Memory B cell (primary cell): ENCODE results near the gene MYADML2.
A peak's percentile ranks its signal among the peaks of the same experiment; 100 is the strongest.
"Not testable (repeated sequence)": the region's sequence is repeated elsewhere in the genome, so short reads cannot be mapped to it uniquely, and the experiment has no call there.

Experiments used
- ATAC-seq: fragments of 150-1000 bp; cut with Tn5 transposase; 2 replicates; pipeline ENCODE4 v1.10.0; 2021; ENCODE audit warnings: low read depth, mild to moderate bottlenecking, moderate library complexity
- DNase-seq, 2 donors: peaks; one replicate each; pipeline ENCODE4 v3.0.0; 2022; ENCODE audit warnings: low spot score in 2 of 2
- H3K27ac Mint-ChIP-seq: one replicate; pipeline ENCODE4 v1.8.0; 2022; ENCODE audit warnings: mild to moderate bottlenecking, moderate library complexity, mixed read lengths
- H3K27me3 Mint-ChIP-seq: one replicate; pipeline ENCODE4 v1.8.0; 2022; ENCODE audit warnings: mixed read lengths
- H3K36me3 Mint-ChIP-seq: one replicate; pipeline ENCODE4 v1.8.0; 2022; ENCODE audit warnings: mild to moderate bottlenecking, mixed read lengths
- H3K4me1 Mint-ChIP-seq: one replicate; pipeline ENCODE4 v1.8.0; 2022; ENCODE audit warnings: mixed read lengths
- H3K4me3 Mint-ChIP-seq: one replicate; pipeline ENCODE4 v1.8.0; 2022; ENCODE audit warnings: mild to moderate bottlenecking, moderate library complexity, mixed read lengths
- H3K9me3 Mint-ChIP-seq: one replicate; pipeline ENCODE4 v1.8.0; 2022; ENCODE audit warnings: mixed read lengths

The MYADML2 gene

GRCh38 chr17:81983639-81984373, 36.8 kb upstream of the MYADML2 start:
- peaks cover 15% of the 10 kb centered on the region for H3K36me3 Mint-ChIP-seq
- no peaks in the 10 kb centered on the region for H3K9me3 Mint-ChIP-seq
- DNase-seq: no peak
- H3K27me3 Mint-ChIP-seq: no peaks in the 10 kb centered on the region
- ATAC-seq: peak; percentile 53
- no peak overlapping the region for H3K4me3 Mint-ChIP-seq
- H3K4me1 Mint-ChIP-seq: peaks cover 10% of the 10 kb centered on the region
- H3K27ac Mint-ChIP-seq: no peak overlapping the region

DNA sequence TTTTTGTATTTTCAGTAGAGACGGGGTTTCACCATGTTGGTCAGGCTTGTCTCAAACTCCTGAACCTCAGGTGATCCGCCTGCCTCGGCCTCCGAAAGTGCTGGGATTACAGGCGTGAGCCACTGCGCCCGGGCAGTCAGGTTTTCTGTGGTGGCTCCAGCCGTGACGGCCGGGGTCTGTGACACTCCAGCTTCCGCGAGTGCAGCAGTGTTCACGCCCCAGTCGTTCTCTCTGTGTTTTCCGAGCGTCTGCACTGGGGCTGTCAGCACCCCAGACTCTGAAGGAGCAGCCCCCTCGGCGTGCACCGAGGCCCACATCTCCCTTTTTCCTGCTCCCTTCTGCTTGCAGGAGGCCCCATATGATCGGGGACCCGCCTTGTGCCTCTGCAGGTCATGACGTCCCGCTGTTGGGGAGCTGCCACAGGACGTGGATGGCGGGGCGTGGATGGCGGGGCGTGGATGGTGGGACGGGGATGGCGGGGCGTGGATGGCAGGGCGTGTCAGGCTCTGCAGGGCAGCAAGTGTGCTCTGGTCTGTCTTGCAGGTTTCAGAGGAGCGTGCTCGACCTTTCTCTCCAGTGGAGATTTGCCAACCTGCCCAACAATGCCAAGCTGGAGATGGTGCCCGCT, 36.1 kb upstream of the MYADML2 start:
- H3K4me1 Mint-ChIP-seq: peaks cover 15% of the 10 kb centered on the region
- no peak for ATAC-seq
- H3K4me3 Mint-ChIP-seq: no peak overlapping the region
- H3K36me3 Mint-ChIP-seq: peaks cover 15% of the 10 kb centered on the region
- no peak for DNase-seq
- no peaks in the 10 kb centered on the region for H3K27me3 Mint-ChIP-seq
- no peaks in the 10 kb centered on the region for H3K9me3 Mint-ChIP-seq
- no peak overlapping the region for H3K27ac Mint-ChIP-seq

DNA sequence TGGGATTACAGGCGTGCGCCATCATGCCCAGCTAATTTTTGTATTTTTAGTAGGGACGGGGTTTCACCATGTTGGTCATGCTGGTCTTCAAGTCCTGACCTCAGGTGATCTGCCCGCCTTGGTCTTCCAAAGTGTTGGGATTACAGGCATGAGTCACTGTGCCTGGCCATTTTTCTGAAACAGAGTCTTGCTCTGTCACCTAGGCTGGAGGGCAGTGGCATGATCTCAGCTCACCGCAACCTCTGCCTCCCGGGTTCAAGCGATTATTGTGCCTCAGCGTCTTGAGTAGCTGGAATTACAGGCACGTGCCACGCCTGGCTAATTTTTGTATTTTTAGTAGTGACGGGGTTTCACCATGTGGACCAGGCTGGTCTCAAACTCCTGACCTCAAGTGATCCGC, 34.5 kb upstream of the MYADML2 start:
- H3K4me1 Mint-ChIP-seq: peaks cover 19% of the 10 kb centered on the region
- not testable (repeated sequence) for H3K4me3 Mint-ChIP-seq, ATAC-seq

GRCh38 chr17:81980707-81981343, 33.8 kb upstream of the MYADML2 start:
- DNase-seq: no peak
- H3K27ac Mint-ChIP-seq: no peak overlapping the region
- no peaks in the 10 kb centered on the region for H3K9me3 Mint-ChIP-seq
- no peak overlapping the region for H3K4me3 Mint-ChIP-seq
- no peaks in the 10 kb centered on the region for H3K27me3 Mint-ChIP-seq
- peaks cover 23% of the 10 kb centered on the region for H3K4me1 Mint-ChIP-seq
- no peak for ATAC-seq
- H3K36me3 Mint-ChIP-seq: peaks cover 9% of the 10 kb centered on the region

More for the DNA sequence above, 34.5 kb upstream of the MYADML2 start:
- not testable (repeated sequence) for H3K27ac Mint-ChIP-seq, DNase-seq, H3K36me3 Mint-ChIP-seq, H3K9me3 Mint-ChIP-seq, H3K27me3 Mint-ChIP-seq

- no peaks in the 10 kb centered on the region for H3K9me3 Mint-ChIP-seq
- H3K27ac Mint-ChIP-seq: no peak overlapping the region
- H3K4me1 Mint-ChIP-seq: peaks cover 22% of the 10 kb centered on the region
- peaks cover 7% of the 10 kb centered on the region for H3K36me3 Mint-ChIP-seq
- no peak for DNase-seq
- no peaks in the 10 kb centered on the region for H3K27me3 Mint-ChIP-seq
- peak overlapping the region; percentile 27 for H3K4me3 Mint-ChIP-seq
- ATAC-seq: no peak
These were observed 33.1 kb upstream of the MYADML2 start for GRCh38 chr17:81980122-81980521.

DNA sequence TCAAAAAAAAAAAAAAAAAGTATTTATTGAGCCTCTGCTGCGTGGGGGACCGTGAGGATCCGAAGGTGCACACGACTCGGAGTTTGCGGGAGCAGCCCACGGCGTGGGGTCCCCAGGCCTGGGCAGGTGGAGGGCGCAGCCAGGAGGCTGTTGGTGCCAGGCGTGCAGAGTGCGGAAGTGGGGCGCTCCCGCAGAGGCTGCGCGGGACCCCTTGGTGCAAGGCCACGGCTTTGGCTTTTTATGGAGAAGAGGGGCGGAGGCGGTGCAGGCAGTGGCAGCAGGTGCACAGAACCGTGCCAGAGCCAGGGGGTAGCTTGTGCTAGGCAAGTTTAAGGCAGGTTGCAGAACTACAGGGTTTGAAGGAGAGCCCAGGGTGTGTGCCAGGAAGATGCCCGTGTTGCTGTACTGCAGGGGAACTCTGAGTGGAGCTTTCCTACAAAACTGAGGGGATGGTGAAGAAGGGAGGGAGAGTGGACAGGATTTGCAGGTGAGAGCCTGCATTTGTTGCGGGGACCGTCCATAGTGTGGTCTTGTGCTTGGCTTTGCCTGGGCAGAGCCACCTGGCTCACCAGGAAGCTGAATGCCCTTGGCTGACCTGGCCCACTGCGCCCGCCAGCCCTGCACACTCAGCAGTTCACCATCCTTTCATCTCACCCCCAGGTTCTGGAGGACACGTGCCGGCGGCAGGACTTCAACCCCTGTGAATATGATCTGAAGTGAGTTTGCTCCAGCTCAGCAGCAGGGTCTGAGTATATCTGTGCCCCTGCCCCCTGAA, 31.7 kb upstream of the MYADML2 start:
- Mint-ChIP-seq H3K27ac (no peak overlapping the region), H3K9me3 (no peaks in the 10 kb centered on the region), H3K4me3 (peak overlapping the region; percentile 62), H3K36me3 (peaks cover 5% of the 10 kb centered on the region), H3K27me3 (peaks cover 2% of the 10 kb centered on the region), H3K4me1 (peaks cover 22% of the 10 kb centered on the region)
- no peak for DNase-seq
- ATAC-seq: no peak

DNA sequence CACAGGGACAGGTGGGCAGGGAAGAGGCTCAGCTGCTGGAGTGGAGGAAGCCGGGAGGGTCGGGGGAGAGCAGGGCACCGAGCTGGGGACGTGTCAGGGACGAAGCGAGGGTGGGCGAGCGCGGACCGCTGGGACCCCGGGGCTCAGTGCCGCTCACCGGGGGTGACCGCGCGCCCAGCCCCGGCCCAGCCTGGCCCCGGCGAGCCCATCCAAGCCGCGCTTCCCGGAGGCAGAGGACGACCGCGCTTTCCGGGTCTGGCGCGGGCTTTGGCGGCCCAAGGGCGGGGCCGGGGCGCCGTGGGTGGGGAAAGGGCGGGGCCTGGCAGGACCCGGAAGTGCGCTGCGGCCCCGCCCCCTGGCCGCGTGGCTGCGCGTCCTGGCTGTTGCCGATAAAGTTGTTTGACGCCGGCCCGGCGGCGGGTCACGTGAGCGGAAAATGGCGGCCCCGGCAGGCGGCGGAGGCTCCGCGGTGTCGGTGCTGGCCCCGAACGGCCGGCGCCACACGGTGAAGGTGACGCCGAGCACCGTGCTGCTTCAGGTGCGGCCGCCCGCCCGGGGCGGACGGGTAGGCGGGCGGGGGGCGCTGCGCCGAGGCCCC, 30.3 kb upstream of the MYADML2 start, which contains the start of gene ASPSCR1:
Gene ASPSCR1, plus strand, starts transcription at position 419 of the 598 bp plus-strand sequence. Its CDS starts 18 bp downstream, at position 437.
- DNase-seq (peak; percentile 91 to 94), ATAC-seq (peak; percentile 91)
- Mint-ChIP-seq H3K36me3 (peaks cover under 1% of the 10 kb centered on the region), H3K9me3 (no peaks in the 10 kb centered on the region), H3K27me3 (peaks cover 2% of the 10 kb centered on the region), H3K4me1 (peaks cover 20% of the 10 kb centered on the region), H3K4me3 (peak within 1 kb of the TSS; percentile 100), H3K27ac (peak within 1 kb of the TSS; percentile 96)

DNA sequence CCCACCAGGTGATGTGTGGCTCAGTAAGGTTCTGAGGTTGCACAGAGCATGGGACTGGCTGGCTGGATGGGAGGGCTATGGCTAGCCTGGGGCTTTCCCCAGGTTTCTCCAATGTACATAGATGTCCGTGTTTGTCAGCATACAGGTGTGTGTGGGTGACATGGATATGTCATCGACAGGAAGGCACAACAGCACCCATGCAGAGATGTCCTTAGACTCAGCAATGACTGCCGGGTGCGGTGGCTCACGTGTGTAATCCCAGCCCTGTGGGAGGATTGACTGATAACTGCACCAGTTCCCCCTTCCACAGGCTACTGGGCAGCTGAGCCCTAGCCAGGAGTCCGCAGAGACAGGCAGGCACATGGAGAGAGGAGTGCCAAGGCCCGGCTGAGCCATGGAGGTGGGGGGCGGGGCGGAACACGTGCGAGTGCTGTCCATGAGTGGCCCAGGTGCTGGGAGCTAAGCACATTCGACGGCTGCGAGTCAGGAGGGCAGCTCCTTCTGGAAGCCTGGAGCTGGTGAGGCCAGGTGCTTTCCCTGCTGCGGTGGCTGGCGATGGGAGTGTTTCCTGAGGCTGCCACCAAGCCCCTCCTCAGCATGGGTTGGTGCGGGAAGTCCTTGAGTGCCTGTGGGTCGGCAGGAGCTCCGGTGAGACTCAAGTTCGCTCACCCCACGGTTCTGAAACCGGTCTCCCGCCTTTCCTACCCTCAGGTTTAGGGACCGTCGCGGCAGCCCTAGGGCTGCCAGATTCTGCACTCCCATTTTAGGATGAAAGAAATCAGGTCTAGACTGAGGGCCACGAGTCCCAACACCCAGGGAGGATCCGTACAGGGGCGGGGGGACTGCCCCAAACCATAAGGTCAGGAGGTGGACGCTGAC, 29.5 kb upstream of the MYADML2 start:
- Mint-ChIP-seq H3K9me3 (no peaks in the 10 kb centered on the region), H3K36me3 (no peaks in the 10 kb centered on the region), H3K27ac (peak overlapping the region; percentile 96), H3K4me3 (peak overlapping the region; percentile 100), H3K4me1 (peaks cover 20% of the 10 kb centered on the region), H3K27me3 (peaks cover 2% of the 10 kb centered on the region)
- peak; percentile 5 for ATAC-seq
- DNase-seq: peak in 1 of 2 donors; percentile 30

- H3K36me3 Mint-ChIP-seq: no peaks in the 10 kb centered on the region
- peaks cover 5% of the 10 kb centered on the region for H3K27me3 Mint-ChIP-seq
- H3K9me3 Mint-ChIP-seq: no peaks in the 10 kb centered on the region
- DNase-seq: no peak
- H3K4me1 Mint-ChIP-seq: peaks cover 13% of the 10 kb centered on the region
- H3K27ac Mint-ChIP-seq: no peak overlapping the region
- no peak overlapping the region for H3K4me3 Mint-ChIP-seq
- no peak for ATAC-seq
These were observed 26.4 kb upstream of the MYADML2 start for GRCh38 chr17:81973432-81973831.

DNA sequence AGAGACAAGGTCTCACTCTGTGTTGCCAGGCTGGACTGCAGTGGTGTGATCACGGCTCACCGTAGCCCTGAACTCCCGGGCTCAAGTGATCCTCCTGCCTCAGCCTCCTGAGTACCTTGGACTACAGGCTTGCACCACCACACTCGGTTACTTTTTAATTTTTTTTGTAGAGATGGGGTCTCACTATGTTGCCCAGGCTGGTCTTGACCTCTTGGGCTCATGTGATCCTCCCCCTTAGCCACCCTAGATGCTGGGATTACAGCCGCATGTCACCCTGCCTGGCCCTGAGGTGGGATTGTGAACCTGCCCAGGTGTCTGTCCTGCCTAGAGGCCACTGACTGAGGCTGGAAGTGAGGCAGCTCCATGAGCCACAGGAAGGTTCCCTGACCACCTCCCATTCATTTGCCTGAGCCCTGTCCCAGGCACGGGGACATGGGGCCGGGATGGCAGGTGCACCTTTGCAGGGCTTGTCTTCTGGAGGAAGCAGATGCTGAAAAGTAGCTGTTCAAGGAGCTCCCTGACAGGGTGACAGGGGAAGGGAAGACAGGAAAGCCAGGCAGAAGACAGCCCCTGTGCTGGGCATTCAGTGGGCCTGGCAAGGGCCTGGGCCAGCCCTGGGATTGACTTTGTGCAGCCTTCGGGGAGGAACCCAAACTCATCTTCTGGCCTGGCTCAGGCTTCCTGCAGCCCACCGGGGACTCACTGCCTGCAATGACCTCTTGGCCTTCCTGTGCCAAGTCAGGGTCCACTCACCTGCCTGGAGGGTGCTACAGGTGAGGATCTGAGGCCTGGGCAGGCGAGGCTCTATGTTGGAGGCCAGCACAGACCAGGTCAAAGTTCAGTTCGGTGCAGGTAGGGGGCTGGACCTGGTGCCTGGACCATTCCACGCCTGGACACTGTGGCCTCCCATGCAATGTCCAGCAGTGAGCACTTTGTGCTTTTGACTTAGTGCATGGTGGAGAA, 22.1 kb upstream of the MYADML2 start:
- Mint-ChIP-seq H3K36me3 (no peaks in the 10 kb centered on the region), H3K4me1 (peaks cover 8% of the 10 kb centered on the region)
- ATAC-seq: no peak

DNA sequence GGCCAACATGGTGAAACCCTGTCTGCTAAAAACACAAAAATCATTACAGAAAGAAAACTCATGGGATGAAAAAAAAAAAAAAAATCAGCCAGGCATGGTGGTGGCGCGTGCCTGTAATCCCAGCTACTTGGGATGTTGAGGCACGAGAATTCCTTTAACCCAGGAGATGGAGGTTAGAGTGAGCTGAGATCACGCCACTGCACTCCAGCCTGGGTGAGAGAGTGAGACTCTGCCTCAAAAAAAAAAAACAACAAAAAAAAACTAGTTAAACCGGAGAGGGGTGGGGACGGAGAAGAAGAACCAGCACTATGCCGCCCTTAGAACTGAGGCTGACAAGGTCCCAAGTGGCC, 21.3 kb upstream of the MYADML2 start:
- H3K9me3 Mint-ChIP-seq: no peaks in the 10 kb centered on the region
- H3K4me1 Mint-ChIP-seq: peaks cover 8% of the 10 kb centered on the region
- H3K27ac Mint-ChIP-seq: peak overlapping the region; percentile 50
- DNase-seq: no peak
- peak overlapping the region; percentile 47 for H3K4me3 Mint-ChIP-seq
- no peak for ATAC-seq
- H3K36me3 Mint-ChIP-seq: no peaks in the 10 kb centered on the region
- H3K27me3 Mint-ChIP-seq: peaks cover 3% of the 10 kb centered on the region

More for the DNA sequence above, 22.1 kb upstream of the MYADML2 start:
- H3K27ac Mint-ChIP-seq: no peak overlapping the region
- DNase-seq: no peak
- H3K27me3 Mint-ChIP-seq: peaks cover 3% of the 10 kb centered on the region
- no peak overlapping the region for H3K4me3 Mint-ChIP-seq
- no peaks in the 10 kb centered on the region for H3K9me3 Mint-ChIP-seq
